TTC549 (cell line): ENCODE data around the gene SMPD3.

Experiments
- FAIRE-seq: peaks from 2 replicates; lab custom pipeline; 2012; peaks lifted over from hg19 to GRCh38; lab: Jason Lieb, UNC

SMPD3 gene

DNA sequence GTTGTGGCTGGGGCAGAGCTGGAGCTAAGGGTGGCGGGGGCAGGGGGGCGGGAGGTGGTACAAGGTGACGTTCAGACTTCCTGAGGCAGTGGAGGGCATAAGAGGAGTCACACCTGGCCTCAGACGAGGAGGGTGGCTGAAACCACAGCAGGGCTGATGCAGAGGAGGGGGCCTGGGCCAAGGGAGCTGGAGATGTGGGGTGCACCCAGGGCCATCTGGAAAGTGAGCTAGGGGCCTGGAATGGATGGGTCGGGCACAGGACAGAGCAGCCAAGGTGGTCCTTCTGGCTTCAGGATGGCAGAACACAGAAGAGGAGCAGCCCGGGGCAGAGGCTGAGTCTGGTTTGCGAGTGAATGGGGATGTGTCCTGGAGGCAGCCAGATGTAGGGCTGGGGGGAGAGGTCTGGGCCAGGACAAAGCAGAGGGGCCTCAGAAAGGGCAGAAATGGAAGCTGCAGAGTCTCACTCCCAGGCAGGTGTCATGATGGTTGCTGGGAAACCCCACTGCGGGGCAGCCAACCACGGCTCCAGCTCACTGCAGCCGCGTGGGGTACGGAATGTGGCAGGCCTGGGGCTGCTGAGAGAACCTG, 79.9 kb downstream of the SMPD3 start:
- no peak for FAIRE-seq

DNA sequence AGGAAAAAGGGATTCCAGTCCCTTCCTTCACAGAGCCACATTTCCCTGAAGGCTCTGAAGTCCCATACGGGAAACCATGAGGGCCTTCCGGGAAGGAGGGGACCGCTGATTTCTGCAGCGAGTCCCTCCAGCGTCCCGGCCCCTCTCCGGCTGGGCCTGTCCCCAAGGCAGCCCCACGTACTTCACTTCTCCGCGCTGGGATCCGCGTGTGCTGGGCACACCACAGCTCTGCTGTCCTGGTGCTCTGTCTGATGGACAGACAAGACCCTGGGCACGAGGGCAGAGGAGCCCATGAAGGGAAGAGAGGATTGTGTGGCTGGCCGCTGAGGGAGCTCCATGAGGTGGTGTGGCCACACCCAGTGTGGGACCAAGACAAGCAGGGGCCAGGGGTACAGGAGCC, 80.4 kb downstream of the SMPD3 start:
- no peak for FAIRE-seq

DNA sequence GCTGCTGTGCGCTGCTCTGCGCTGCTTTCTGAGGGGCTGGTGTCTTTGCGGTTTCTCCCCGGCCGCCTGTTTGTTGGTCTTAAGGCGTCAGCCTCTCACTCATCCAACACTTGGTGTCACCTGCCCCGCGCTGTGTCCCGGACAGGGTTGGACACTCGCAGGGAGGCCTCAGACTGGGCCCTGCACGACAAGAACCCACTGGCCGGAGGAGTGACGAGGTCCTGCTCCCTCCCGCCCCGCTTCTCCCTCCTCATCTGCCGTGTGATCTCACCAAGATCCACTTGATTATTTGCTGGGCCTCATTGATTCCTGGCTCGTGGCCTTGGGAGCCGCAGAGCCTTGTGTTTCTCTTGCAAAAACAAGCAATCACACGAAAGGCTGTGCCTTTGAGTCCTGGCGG, 80.9 kb downstream of the SMPD3 start:
- no peak for FAIRE-seq

DNA sequence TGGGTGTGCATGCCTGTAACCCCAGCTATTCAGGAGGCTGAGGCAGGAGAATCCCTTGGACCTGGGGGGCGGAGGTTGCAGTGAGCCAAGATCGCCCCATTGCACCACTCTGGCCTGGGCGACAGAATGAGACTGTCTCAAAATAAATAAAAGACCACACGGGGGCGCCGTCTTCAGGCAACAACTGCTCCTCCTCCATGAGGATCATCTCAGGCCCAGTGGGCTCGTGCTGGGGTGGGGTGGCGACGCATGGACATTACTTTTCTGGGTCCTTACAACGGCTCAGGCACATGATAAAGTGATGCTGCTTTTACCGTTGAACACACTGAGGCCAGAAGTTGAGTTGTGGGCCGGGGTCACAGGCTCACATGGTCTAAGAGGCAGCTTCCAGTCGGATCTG, 81.3 kb downstream of the SMPD3 start:
- no peak for FAIRE-seq

DNA sequence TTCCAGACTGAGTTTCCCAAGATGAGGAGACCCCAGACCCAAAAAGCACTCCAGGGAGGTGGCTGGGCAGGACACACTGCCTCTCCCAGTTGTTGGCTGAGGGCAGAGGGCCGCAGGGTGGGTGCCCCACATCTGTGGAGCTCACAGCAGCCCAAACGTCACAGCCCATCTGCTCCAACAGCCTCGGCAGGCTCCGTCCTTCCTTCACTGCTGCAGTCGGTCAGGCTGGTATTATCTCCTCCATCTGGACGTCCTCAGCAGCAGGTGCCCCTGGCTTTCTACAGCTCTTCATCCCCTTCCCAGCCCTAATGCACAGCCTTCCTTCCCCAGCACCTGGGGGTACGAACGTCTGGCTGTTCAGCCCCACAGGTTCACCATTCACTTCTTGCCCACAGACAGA, 82.2 kb downstream of the SMPD3 start:
- FAIRE-seq = no peak

DNA sequence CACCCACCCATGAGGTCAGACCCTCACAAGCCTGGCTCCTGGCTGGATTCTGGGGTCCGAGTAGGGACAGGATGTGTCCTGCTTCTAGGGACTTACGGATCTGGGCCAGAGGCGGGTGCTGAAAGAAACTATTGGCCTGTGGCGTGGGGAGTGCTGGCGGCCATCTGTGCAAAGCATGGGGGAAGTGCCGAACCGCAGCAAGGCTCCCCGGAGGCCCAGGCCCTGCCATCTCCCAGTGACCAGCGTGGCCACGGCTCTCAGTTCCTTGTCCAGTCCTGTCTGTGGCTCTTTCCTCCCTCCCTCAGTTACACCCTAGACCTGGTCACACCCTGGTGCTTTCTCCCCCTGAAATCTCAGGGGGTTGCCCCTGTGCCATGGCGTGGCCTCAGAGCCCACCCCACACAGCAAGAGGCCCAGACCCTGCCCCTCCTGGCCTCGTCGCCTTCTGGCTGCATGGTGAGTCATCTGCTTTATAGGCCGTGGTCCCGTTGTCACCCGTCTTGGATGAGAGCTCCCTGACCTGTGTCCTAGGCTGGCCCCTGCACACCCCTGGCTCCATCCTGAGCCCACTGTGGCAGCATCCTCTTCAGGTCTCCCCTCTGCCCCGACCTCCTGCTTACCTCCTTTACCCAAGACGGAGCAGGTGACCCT, 83.0 kb downstream of the SMPD3 start:
- FAIRE-seq = no peak

DNA sequence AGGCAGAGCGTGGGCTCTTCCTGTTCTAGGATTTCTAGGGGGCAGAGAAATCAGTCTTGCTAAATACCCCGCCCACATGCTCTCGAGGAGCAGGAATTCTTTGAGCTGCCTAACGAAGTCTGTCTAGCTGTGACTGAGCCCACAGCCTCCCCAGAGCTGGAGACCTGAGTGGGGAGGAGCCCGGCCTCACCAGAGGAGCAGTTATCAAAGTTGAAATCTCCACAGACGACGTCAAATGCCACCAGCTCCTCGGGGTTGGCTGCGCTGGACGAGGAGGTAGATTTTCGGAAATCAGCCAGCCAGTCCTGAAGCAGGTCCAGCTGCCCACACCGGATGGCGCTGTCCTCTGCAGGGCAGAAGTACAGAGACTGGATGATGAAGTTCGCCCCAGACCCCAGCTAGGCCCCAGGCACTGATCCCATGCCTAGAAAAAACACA, 83.7 kb downstream of the SMPD3 start:
- no peak for FAIRE-seq

DNA sequence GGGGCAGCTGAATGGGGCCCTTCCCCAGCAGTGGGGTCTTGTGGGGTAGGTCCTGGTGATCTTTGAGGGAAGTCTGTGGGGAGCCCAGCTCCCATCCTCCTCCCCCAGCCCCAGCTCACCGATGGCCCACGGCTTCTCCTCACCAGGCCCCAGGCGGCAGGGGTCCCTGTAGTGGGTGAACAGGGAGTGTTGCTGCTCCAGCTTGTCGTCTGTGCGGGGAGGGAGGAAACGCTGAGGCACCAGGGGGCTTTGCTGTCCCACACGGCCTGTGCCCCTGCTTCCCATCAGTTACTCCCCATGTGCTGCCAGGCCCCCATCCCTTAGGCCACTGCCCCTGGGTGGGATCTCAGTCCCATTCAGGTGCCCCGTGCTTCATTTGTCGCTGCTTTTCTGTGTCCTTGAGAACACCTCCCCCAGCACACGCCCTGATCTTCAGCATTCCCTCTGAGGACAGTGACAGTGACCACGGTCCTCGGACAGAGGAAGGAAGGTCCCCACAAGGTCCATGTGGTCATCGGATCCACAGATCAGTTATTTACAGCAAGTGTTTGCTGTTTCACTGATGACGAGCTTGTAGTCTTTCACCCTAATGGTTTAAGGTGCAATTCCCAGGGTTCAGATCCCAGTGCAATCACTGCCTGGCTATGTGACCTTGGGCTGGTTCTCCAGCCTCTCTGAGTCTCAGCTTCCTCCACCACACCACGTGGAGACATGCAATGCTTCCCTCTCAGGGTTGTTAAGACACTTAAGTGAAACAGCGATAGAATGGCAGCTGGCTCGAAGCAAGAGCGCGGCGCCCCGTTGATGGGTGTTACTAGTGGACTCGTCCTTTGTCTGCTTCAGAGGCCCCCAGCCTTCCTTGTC, 84.4 kb downstream of the SMPD3 start:
- FAIRE-seq = no peak

DNA sequence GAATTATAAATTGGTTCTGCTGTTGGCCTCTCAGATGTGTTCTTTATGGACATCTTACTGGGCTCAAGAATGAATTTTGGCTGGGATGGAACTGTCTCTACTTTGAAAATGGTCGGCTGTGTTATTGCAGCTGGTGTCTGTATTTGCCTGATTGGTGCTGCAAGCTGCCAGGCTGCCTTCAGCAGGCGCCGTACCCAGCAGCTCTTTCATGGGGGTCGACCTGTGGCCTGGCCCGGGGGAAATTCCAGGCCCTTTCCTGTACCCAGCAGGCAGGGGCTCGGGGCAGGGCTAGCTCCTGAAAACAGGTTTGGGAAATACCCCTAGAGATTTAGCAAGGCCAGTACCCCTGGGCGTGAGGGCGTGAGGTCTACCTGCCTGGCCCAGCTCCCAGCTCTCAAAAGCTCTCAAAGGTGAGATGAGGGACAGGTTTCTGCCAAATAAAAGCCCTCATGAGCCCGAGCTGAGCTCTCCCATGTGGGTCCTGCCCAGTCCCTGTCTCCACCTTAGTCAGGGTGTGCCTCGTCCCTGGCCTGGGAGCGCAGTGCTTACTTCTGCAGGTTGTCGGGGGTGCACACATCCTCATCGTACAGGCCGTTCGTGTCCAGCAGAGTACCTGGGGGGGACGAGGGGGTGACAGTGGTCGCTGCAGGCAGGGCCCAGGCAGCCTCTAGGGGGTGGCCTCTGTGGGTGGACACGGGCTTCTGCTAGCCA, 85.2 kb downstream of the SMPD3 start:
- FAIRE-seq = no peak

DNA sequence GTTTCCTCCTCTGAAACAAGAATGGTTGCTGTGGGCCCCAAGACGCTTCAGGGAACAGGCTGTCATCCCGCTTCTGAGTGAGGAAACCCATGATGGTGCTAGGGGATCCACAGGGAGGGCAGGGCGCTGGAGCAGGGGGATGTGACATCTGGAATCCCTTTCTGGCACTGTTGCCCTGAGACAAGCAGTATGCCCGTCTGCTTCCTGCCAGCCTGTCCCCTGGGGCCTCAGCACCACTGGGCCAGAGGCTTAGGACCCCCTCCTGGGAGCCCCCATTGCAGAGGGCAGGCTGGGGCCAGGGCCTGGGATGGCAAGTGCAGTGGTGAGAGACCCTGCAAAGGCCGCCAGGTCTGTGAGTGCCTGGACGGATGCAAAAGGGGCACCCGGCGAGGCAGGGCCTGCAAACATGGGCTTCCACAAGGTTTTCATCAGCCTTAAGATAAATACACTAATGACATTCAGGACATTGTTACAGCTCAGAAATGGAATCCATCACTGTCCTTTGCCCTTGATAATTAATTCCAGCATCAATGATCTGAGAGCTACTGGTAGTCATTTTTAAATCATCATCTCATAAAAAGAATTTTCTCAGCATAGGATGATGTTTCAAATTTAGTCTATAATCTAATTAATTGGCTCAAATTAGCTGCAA, 85.9 kb downstream of the SMPD3 start:
- no peak for FAIRE-seq

DNA sequence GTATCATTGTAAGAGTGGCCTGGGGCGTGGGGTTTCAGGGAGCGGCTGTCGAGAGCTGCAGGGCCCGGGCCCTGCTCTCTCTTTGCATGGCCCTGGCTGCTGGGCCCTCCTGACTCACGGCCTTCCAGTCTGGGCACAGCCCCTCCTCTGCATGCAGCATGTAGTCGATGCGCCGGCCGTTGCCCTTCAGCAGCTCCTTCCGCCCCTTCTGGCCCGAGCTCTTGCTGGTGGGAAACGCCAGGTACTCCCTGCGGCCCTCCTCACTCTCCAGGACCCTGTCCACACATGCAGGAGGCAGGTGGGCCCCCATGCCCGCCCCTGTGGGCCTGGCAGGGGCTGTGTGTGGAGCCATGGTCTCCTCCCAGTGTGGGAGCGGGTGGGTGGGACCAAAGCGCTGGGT, 86.8 kb downstream of the SMPD3 start:
- no peak for FAIRE-seq

DNA sequence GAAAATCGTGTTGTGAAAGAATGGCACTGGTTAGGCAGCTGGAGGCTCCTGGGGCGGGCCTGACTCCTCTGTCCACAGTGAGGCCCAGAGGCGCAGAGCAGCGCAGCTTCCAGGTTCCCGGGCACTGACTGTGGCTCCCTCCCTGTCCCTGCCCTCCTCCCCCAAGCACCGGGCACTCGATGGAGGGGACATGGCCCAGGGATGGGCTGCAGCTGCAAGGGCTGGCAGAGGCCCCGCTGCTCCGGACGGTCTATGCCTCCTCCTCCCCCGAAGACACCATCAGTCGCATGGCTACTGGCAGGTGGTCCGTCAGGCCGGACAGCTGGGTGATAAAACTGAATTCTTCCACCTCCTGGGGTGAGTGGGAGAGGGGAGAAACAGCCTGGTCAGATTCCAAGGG, 87.4 kb downstream of the SMPD3 start:
- FAIRE-seq = no peak

DNA sequence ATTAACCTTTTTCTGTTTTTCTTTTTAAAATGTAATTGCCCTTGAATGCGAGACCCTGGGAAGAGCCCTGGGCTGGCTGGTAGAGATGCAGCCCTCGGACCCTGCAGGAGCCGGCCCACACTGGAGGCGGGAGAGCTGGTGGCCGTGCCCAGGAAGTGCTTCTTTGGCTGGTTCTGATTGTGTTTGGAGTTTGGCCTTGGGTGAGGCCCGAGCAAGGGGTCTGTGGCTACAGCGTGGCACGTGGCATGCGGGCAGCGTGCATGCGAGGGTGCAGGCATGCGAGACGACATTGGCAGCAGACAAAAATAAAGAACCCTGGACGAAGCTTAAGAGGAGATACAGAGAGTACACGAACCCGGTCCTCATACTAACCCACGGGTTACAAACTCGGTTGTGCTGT, 87.8 kb downstream of the SMPD3 start:
- no peak for FAIRE-seq

DNA sequence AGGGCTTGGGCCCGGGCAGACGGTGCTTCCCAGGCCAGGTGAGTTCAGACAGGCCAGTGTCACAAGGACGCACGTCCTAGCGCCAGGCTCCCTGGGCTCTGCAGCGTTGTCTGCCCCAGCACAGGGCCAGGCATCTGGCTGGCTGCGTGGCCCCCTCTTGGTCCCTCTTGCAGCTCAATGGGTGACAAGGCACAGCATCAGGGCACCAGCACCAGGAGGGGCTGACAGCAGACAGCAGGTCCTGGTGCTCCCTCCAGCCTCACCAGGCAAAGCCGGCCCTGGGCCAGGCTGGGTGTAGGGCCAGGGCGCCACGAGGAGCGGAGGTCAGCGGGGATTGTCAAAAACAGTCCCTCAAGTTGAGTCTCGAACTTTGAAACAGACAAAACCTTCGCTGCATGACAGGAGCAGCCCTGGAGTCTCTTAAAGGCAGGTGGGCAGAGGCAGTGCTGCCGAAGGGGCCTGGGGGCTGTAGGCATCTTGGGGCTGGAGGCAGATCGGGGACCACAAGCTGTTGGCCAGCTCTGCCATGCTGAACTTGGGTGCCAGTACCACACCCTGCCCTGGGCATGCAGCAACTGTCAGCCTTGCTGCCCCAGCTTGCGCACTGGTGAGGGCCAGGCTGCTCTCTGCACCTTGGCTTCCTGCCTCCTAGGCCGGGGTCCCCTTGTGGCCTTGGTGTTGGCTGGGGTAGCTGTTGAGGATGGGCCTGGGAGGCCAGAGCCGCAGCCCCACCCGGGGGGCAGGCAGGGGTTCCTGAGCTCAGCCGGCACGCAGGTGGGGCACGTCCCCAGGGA, 88.7 kb downstream of the SMPD3 start:
- no peak for FAIRE-seq

DNA sequence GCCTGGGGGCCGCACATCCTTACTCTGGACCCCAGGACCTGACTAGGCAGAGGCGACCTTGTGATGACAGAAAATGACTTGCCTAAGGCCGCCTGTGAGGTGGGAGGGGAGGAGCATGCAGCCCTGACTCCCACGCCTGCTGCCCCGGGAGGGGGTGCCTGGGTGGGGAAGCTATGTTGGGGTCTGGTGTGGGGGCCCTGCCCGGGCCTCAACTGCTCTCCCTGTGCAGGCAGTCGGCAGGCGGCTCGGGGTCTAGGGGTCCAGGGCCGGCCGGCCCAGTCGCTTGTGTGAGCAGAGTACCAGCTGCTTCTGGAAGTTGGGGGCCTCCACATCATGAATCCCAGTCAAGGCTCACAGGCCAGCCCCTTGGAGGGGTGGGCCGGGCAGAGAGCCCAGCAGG, 89.4 kb downstream of the SMPD3 start:
- FAIRE-seq = no peak

DNA sequence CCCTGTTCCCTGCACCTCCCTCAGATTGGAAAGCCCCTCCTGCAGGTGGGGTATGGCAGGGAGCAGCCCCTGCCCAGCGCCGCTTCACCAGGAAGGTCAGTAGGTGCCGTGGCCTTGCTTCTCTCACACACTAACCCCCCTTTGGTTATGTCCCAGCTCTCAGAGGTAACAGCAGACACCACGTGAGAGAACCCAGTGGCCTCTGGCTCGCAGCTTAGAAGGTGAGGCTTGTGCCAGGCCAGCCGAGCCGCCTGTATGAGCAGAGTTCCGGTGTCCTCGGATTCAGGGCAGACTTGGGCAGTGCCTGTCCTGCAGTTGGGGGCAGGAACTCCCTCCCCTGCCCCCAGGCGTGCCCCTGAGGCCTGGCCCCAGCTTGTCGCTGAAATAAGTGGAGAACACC, 90.4 kb downstream of the SMPD3 start:
- no peak for FAIRE-seq

DNA sequence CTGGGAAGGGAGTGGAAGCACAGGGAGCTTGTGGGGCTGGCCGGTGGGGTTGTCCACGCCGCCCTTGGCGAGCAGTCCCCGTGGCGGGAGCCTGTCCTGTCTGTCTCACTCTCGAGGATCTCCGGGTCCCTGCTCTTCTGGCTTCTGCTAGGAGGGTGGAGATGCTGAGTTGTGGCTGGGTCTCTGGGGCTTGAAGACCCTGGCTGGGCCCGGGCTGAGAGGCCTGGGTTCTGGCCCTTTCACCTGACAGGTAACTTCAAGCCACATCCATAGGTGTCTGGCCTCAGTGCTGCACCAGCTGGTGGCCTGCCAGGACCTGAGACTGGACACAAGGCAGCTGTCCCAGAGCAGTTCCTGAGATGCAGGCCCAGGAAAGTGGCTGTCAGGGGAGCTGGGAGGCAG, 90.8 kb downstream of the SMPD3 start:
- FAIRE-seq = no peak

DNA sequence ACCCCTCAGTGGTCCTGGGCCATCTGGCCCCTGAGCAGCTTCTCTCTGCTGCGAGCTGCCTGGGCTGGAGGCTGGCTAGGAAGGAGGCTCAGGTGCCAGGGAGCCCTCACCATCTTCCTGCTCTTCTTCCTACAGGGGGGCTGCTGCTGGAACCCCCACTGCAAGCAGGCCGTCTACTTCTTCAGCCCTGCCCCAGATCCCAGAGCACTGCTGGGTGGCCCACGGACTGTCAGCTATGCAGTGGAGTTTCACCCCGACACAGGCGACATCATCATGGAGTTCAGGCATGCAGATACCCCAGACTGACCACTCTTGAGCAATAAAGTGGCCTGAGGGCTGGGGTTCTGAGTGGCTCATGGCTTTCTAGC, 91.4 kb downstream of the SMPD3 start:
- FAIRE-seq = no peak

DNA sequence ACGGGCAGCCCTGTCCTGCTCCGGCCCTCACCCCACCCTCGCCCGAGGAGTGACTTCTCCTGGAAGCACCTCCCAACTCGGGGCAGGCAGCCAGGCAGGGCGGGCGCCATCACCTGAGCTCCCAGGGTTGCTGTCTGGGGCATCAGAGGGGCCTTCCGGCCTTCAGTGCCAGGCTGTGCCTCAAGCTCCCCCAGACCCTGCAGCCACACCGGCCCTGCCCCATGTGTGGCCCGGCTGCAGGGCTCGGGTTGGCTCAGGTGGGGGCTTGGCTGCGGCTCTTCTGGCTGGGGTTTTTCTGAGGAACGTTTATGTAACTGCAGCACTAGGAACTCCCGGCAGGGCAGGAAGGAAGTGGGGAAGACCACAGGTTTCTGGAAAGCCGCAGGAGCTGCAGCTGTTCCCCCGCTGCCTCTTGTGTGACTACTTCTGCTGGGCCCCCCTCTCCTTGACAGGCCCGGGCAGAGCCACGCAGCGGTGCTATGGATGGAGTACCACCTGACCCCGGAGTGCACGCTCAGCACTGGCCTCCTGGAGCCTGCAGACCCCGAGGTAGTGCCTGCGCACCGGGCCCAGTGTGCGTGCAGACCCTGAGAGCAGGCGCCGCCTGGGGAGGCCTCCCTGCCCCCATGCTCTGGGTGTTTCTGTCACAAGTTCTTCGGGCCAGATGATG, 91.9 kb downstream of the SMPD3 start:
- FAIRE-seq = no peak

DNA sequence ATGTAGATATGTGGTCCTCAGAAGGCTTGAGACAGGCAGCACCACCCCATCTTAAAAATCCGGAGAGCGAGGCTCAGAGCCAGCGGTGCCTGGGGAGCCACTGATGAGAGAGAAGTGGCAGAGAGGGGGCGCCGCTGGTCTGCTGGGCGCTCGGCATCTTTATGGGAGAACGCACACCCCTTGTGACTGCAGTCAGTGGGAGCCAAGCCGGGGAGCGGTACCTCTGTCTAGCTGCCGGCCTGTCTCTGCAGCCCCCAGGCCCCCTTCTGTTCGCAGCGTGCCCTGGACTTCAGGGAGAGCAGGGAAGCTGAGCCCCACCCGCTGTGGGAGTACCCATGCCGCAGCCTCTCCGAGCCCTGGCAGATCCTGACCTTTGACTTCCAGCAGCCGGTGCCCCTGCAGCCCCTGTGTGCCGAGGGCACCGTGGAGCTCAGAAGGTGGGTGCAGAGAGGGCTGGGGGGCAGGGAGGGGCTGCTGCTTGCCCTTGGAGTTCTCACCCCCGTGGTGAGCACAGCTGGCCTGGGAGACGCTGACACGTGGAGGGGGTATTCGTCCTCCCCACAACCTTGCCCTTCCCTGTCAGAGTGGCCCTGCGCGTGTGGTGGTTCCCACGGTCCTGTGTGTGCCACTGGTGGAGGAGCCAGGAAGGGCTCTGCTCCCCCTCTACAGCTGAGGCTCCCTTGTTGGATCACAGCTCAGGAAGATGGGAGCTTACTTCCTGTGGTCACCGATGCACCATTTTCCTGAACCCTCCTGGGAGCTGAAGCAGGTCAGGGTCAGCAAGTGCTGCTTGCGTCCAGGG, 92.7 kb downstream of the SMPD3 start:
- FAIRE-seq = no peak
